ENCODE data around the gene NSUN6.
"Not testable (repeated sequence)": the region's sequence is repeated elsewhere in the genome, so short reads cannot be mapped to it uniquely, and the experiment has no call there.

GRCh38 chr10:18639719-18640118 lies 11.7 kb downstream of the NSUN6 start:
- not testable (repeated sequence) for TF ChIP-seq ESRRA (CRISPR knock-in tag; IDR thresholded peaks at IDR 0.05; ENCODE audit: borderline replicate concordance); SMAD3 (CRISPR knock-in tag; IDR thresholded peaks at IDR 0.05; ENCODE audit: borderline replicate concordance); CTCF (IDR thresholded peaks at IDR 0.05); MYBL2 (CRISPR knock-in tag; IDR thresholded peaks at IDR 0.05); E2F1 (CRISPR knock-in tag; IDR thresholded peaks at IDR 0.05); FOXJ3 (CRISPR knock-in tag; IDR thresholded peaks at IDR 0.05; ENCODE audit: borderline replicate concordance)
- TF ChIP-seq, protein P1, sequence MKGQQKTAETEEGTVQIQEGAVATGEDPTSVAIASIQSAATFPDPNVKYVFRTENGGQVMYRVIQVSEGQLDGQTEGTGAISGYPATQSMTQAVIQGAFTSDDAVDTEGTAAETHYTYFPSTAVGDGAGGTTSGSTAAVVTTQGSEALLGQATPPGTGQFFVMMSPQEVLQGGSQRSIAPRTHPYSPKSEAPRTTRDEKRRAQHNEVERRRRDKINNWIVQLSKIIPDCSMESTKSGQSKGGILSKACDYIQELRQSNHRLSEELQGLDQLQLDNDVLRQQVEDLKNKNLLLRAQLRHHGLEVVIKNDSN (CRISPR knock-in tag; IDR thresholded peaks at IDR 0.05): not testable (repeated sequence)
- TF ChIP-seq, protein P2, sequence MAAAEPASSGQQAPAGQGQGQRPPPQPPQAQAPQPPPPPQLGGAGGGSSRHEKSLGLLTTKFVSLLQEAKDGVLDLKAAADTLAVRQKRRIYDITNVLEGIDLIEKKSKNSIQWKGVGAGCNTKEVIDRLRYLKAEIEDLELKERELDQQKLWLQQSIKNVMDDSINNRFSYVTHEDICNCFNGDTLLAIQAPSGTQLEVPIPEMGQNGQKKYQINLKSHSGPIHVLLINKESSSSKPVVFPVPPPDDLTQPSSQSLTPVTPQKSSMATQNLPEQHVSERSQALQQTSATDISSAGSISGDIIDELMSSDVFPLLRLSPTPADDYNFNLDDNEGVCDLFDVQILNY (CRISPR knock-in tag; IDR thresholded peaks at IDR 0.05): not testable (repeated sequence)

Measured in WTC11 (cell line).